ENCODE results near the gene SMKR1.

Gene SMKR1

GRCh38 chr7:129535896-129536295, 33.6 kb downstream of the SMKR1 start:
- Histone ChIP-seq H3F3A (ENCODE audit: low read depth) (no peaks in the 10 kb centered on the region), H4K20me1 (ENCODE audit: insufficient read depth, low read length, poor library complexity, severe bottlenecking) (no peaks in the 10 kb centered on the region), H3K9me2 (replicated peaks; ENCODE audit: low read depth, low read length) (no peaks in the 10 kb centered on the region), H3K4me2 (ENCODE audit: low read depth, low read length, poor library complexity, severe bottlenecking) (peak overlapping the region; percentile 64), H3K27me3 (ENCODE audit: insufficient read depth, low read length, poor library complexity, severe bottlenecking) (no peaks in the 10 kb centered on the region), H2AFZ (ENCODE audit: low read length) (peak overlapping the region; percentile 40), H3K9me3 (ENCODE audit: insufficient read depth, low read depth, low read length) (no peaks in the 10 kb centered on the region), H3K36me3 (ENCODE audit: insufficient read depth, low read length) (no peaks in the 10 kb centered on the region), H3K4me1 (ENCODE audit: insufficient read depth, low read length, poor library complexity, severe bottlenecking) (peaks cover 13% of the 10 kb centered on the region), H3K4me3 (ENCODE audit: low read length, poor library complexity, severe bottlenecking) (peak overlapping the region; percentile 25), H3K79me2 (ENCODE audit: insufficient read depth, low read length) (no peaks in the 10 kb centered on the region), H3K9ac (ENCODE audit: low read depth, low read length, poor library complexity, severe bottlenecking) (peak overlapping the region; percentile 0)
- TF ChIP-seq EZH2phosphoT487 (IDR thresholded peaks at IDR 0.05; ENCODE audit: borderline replicate concordance) (no peak), CTCF (conservative IDR thresholded peaks at IDR 0.05; ENCODE audit: low read length) (no peak)

- Histone ChIP-seq H4K20me1 (ENCODE audit: insufficient read depth, low read length, poor library complexity, severe bottlenecking) (no peaks in the 10 kb centered on the region), H3K9me3 (ENCODE audit: insufficient read depth, low read depth, low read length) (no peaks in the 10 kb centered on the region), H3K27me3 (ENCODE audit: insufficient read depth, low read length, poor library complexity, severe bottlenecking) (no peaks in the 10 kb centered on the region), H3K9me2 (replicated peaks; ENCODE audit: low read depth, low read length) (no peaks in the 10 kb centered on the region), H3K36me3 (ENCODE audit: insufficient read depth, low read length) (no peaks in the 10 kb centered on the region), H3K4me1 (ENCODE audit: insufficient read depth, low read length, poor library complexity, severe bottlenecking) (peaks cover 13% of the 10 kb centered on the region), H3K4me3 (ENCODE audit: low read length, poor library complexity, severe bottlenecking) (peak overlapping the region; percentile 25), H3K79me2 (ENCODE audit: insufficient read depth, low read length) (no peaks in the 10 kb centered on the region), H3F3A (ENCODE audit: low read depth) (no peaks in the 10 kb centered on the region), H3K4me2 (ENCODE audit: low read depth, low read length, poor library complexity, severe bottlenecking) (peak overlapping the region; percentile 64), H3K9ac (ENCODE audit: low read depth, low read length, poor library complexity, severe bottlenecking) (peak overlapping the region; percentile 0), H2AFZ (ENCODE audit: low read length) (peak overlapping the region; percentile 40)
- no peak for TF ChIP-seq CTCF (conservative IDR thresholded peaks at IDR 0.05; ENCODE audit: low read length)
- no peak for TF ChIP-seq EZH2phosphoT487 (IDR thresholded peaks at IDR 0.05; ENCODE audit: borderline replicate concordance)
Observed at GRCh38 chr7:129536323-129536722, 34.0 kb downstream of the SMKR1 start.

GRCh38 chr7:129538790-129539189, 36.5 kb downstream of the SMKR1 start:
- Histone ChIP-seq H3K36me3 (ENCODE audit: insufficient read depth, low read length) (no peaks in the 10 kb centered on the region), H3K9me3 (ENCODE audit: insufficient read depth, low read depth, low read length) (no peaks in the 10 kb centered on the region), H3K9ac (ENCODE audit: low read depth, low read length, poor library complexity, severe bottlenecking) (no peak overlapping the region)

More at GRCh38 chr7:129538790-129539189, 36.5 kb downstream of the SMKR1 start:
- Histone ChIP-seq H3K79me2 (ENCODE audit: insufficient read depth, low read length) (no peaks in the 10 kb centered on the region), H3K4me3 (ENCODE audit: low read length, poor library complexity, severe bottlenecking) (no peak overlapping the region), H3K4me1 (ENCODE audit: insufficient read depth, low read length, poor library complexity, severe bottlenecking) (peaks cover 13% of the 10 kb centered on the region), H3F3A (ENCODE audit: low read depth) (no peaks in the 10 kb centered on the region), H4K20me1 (ENCODE audit: insufficient read depth, low read length, poor library complexity, severe bottlenecking) (no peaks in the 10 kb centered on the region), H3K4me2 (ENCODE audit: low read depth, low read length, poor library complexity, severe bottlenecking) (no peak overlapping the region), H3K9me2 (replicated peaks; ENCODE audit: low read depth, low read length) (no peaks in the 10 kb centered on the region), H3K27me3 (ENCODE audit: insufficient read depth, low read length, poor library complexity, severe bottlenecking) (no peaks in the 10 kb centered on the region), H2AFZ (ENCODE audit: low read length) (no peak overlapping the region)
- TF ChIP-seq CTCF (conservative IDR thresholded peaks at IDR 0.05; ENCODE audit: low read length) (no peak), EZH2phosphoT487 (IDR thresholded peaks at IDR 0.05; ENCODE audit: borderline replicate concordance) (no peak)

Measured in Loucy (cell line).